HL-60 (cell line): ENCODE results near the gene FUZ.

ENCODE experiments used
- CTCF ChIP-seq: IDR thresholded peaks from one replicate; pipeline ENCODE4 v1.5.1; 2011; ENCODE audit warnings: low read length, control low read depth, inconsistent platforms; ENCODE audit not compliant: insufficient read depth
- GABPA ChIP-seq: IDR thresholded peaks from 2 replicates; pipeline ENCODE4 v1.6.1; 2012; ENCODE audit warnings: low read depth
- POLR2AphosphoS5 ChIP-seq: IDR thresholded peaks from 2 replicates; pipeline ENCODE4 v1.6.1; 2012; ENCODE audit warnings: low read depth

- no peak for TF ChIP-seq CTCF
- TF ChIP-seq GABPA: no peak
- no peak for TF ChIP-seq POLR2AphosphoS5
These were observed 3.1 kb downstream of the FUZ start for GRCh38 chr19:49809941-49810389.
